SW 1271 (cell line): ENCODE data around the gene STON2.
"Not testable (repeated sequence)": the region's sequence is repeated elsewhere in the genome, so short reads cannot be mapped to it uniquely, and the experiment has no call there.

ENCODE experiments used
- DNase-seq, 2 experiments: peaks; one replicate each; lab custom pipeline; 2025; lab: John Stamatoyannopoulos, UW

STON2 gene

GRCh38 chr14:81380009-81380408 is 20.1 kb downstream of the STON2 start:
- DNase-seq = not testable (repeated sequence)

- DNase-seq = no peak
Observed at GRCh38 chr14:81371802-81372201, 28.3 kb downstream of the STON2 start.

GRCh38 chr14:81367563-81367962 is 32.6 kb downstream of the STON2 start:
- DNase-seq = no peak

- DNase-seq = no peak
Observed at GRCh38 chr14:81366884-81367283, 33.2 kb downstream of the STON2 start.

- no peak for DNase-seq
Observed at GRCh38 chr14:81366214-81366613, 33.9 kb downstream of the STON2 start.

- DNase-seq = no peak
Observed at GRCh38 chr14:81363746-81364378, 36.3 kb downstream of the STON2 start.

GRCh38 chr14:81353691-81354323 is 46.3 kb downstream of the STON2 start:
- DNase-seq = no peak

GRCh38 chr14:81352413-81352812 is 47.7 kb downstream of the STON2 start:
- DNase-seq = no peak

GRCh38 chr14:81351205-81351604 is 48.9 kb downstream of the STON2 start:
- DNase-seq = no peak

- no peak for DNase-seq
Observed at GRCh38 chr14:81350344-81351130, 49.6 kb downstream of the STON2 start.

GRCh38 chr14:81348061-81348460 is 52.1 kb downstream of the STON2 start:
- no peak for DNase-seq

GRCh38 chr14:81345781-81346180 is 54.3 kb downstream of the STON2 start:
- no peak for DNase-seq

- no peak for DNase-seq
Observed at GRCh38 chr14:81344481-81345160, 55.5 kb downstream of the STON2 start.

- DNase-seq = no peak
Observed at GRCh38 chr14:81343701-81344100, 56.4 kb downstream of the STON2 start.

- no peak for DNase-seq
Observed at GRCh38 chr14:81342850-81343580, 57.1 kb downstream of the STON2 start.

GRCh38 chr14:81341781-81342180 is 58.3 kb downstream of the STON2 start:
- no peak for DNase-seq

GRCh38 chr14:81341370-81341769 is 58.8 kb downstream of the STON2 start:
- no peak for DNase-seq

GRCh38 chr14:81340201-81340600 is 59.9 kb downstream of the STON2 start:
- DNase-seq = no peak

GRCh38 chr14:81337073-81337472 is 63.1 kb downstream of the STON2 start:
- no peak for DNase-seq

GRCh38 chr14:81336009-81336408 is 64.1 kb downstream of the STON2 start:
- no peak for DNase-seq

GRCh38 chr14:81332725-81333124 is 67.4 kb downstream of the STON2 start:
- DNase-seq = no peak
